GM12801 (cell line): ENCODE data around the gene CAPS.

Source experiments
- TF ChIP-seq, protein P1 (sequence below): IDR thresholded peaks from one replicate; pipeline ENCODE4 v1.5.1; 2011; ENCODE audit warnings: control low read depth; ENCODE audit not compliant: insufficient read length; ENCODE audit errors: extremely low read depth

CAPS gene

DNA sequence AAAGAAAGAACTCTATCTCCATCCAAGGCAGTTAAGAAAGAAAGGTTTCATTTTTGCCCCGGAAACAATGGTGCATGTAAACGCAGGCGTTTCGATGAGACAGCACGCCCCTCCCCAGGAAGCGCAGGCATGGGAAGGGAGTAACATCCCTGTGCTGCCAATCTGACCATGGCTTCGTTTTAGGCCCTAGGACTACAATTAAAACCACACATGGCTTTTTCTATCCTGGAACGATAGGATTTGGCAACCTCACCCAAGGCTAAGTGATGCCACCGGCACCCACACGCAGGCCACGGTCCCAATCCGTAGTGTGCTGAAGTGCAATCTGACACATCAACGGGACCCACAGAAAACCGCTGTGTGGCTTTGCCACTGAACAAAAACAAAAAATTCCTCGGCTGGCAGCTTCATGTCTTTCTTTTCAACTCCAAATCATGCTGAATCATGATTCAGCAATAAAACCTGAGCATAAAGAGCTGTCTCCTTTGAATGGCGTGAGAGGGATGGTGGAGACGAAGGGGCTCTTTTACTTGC is 39.7 kb downstream of the CAPS start:
- TF ChIP-seq, protein P1, sequence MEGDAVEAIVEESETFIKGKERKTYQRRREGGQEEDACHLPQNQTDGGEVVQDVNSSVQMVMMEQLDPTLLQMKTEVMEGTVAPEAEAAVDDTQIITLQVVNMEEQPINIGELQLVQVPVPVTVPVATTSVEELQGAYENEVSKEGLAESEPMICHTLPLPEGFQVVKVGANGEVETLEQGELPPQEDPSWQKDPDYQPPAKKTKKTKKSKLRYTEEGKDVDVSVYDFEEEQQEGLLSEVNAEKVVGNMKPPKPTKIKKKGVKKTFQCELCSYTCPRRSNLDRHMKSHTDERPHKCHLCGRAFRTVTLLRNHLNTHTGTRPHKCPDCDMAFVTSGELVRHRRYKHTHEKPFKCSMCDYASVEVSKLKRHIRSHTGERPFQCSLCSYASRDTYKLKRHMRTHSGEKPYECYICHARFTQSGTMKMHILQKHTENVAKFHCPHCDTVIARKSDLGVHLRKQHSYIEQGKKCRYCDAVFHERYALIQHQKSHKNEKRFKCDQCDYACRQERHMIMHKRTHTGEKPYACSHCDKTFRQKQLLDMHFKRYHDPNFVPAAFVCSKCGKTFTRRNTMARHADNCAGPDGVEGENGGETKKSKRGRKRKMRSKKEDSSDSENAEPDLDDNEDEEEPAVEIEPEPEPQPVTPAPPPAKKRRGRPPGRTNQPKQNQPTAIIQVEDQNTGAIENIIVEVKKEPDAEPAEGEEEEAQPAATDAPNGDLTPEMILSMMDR, result no peak

- TF ChIP-seq, protein P1, result no peak
These were observed 40.2 kb downstream of the CAPS start for GRCh38 chr19:5954293-5954692.

DNA sequence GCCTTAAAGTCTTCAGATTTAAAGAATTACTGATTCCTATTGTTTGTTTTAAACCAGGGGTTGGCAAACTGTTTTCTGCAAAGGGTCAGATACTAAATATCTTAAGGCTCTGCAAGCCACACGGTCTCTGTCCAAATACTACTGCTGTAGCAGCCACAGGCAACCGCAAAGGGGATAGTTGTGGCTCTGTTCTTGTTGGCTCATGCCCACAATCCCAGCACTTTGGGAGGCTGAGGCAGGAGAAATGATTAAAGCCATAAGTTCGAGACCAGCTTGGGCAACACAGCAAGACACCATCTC is 41.5 kb downstream of the CAPS start:
- TF ChIP-seq, protein P1, result no peak

DNA sequence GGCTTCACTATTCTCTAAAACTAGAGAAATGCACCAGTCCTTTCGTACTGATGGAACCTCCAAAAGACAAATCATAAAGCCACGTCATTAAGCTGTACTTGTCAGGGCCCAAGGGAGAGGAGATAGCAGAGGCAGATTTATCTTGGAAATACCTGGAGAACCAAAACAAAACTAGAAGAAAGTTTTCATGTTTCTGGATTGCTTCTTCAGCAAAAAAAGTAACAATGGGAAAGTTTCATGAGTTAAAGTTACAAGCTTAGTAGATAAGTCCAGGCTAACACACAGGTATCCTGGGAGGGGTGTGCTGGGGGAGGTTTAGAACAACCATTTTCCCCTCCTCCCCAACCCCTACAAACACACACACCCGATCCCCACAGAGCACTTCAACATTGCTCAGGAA is 42.3 kb downstream of the CAPS start:
- TF ChIP-seq, protein P1, result no peak

DNA sequence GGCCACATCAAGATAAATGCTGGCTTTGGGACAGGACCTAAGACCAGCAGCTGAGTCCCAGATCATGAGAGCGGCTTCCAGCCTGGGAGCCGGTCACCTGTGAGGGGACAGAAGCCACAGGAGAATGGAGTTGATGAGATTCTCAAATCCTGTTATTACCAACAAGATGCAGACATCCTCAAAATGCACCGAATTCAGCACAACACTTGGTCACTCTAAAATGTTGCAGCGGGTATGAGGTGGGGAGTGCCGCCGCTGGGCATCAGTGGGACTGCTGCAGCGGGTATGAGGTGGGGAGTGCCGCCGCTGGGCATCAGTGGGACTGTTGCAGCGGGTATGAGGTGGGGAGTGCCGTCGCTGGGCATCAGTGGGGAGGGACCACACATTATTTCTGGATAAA is 42.7 kb downstream of the CAPS start:
- TF ChIP-seq, protein P1, result no peak

DNA sequence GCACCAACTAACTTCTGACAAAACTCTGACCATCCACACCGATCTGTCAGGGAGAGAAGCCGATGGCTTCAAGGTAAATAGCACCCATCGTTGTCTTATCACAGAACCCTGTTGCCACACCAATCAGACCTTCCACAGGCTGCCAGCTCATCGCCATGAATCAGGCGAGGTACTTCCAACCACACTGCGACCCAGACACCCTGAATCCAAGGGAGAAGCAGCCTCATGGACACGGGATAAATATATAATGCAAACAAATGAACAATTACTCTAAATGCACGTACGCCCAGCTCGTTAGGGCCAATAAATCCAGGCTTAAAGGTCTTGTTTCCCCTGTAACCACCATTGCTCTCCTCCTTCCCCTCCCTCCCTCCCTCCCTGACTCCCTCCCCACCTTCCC is 43.1 kb downstream of the CAPS start:
- TF ChIP-seq, protein P1, result no peak

DNA sequence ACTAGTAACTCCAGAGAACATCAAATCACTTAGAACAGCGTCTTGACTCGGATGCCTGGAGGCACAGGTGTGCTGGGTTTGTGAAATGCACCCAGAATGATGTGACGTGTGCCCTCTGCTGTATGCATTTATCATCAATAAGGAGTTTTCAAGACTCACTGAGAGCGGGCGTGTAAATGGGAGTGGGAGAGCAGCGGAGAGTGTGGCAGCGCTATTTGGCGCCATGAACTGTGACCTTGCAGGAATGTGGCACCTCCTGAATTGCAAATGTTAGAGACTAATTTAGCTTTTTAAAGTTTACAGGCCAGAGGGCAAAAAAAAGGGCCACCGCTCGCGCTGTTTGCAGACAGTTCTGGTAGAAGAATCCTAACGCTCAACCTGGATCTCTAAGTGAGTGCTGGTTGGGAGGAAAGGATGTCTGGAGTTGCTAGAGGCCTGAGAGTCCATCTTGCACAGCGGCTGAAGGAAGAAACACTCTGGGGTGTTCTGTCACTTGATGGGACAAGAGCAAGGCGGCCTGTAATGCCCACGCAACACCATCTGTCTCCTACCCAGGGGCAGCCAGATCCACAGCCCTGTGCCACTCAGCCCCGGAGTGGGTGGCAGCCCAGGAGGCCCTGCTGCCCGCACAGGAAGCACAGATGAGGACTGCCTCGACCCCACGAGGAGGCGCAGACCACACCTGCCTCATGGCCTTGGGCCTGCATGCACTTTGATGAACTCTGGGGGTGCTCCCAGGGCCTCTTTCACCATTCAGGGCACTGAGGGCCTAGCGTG is 44.2 kb downstream of the CAPS start:
- TF ChIP-seq, protein P1, result no peak
